A549 (cell line): ENCODE results near the gene TRPM5. TPM values are rescaled to one million over a fixed set of nuclear protein-coding genes. Genes with fewer than 3 reads are reported as not detected.

Experiments
- ATAC-seq, 2 experiments: fragments of 200-7000 bp in 1 of 2; fragments of >200 bp in 1 of 2; cut with Nextera tagmentation in 1 of 2; cut with Tn5 transposase in 1 of 2; 3 replicates each; pipeline versions ENCODE4 v1.8.0 to v1.9.1; 2018 to 2020; ENCODE audit warnings: mild to moderate bottlenecking in 1 of 2, moderate library complexity in 1 of 2
- CTCF ChIA-PET: fragments of 300-600 bp; sonication (Branson Sonifier 250); formaldehyde crosslinking; extraction: SDS; loops from one replicate; lab custom pipeline; 2021; ENCODE audit warnings: antibody characterized with exemption, inconsistent platforms; lab: Yijun Ruan, JAX
- POLR2A ChIA-PET: fragments of 350-600 bp; formaldehyde crosslinking; extraction: SDS; loops from one replicate; lab custom pipeline; 2021; ENCODE audit warnings: antibody characterized with exemption, inconsistent platforms; lab: Yijun Ruan, JAX
- DNase-seq, 2 experiments: peaks; one replicate each; pipeline versions ENCODE4 v3.0.0 to v3.0.0-alpha.2; 2011 to 2016; ENCODE audit warnings: low read depth in 1 of 2, low spot score in 1 of 2
- FAIRE-seq: peaks from 2 replicates; lab custom pipeline; 2011; peaks lifted over from hg19 to GRCh38; lab: Jason Lieb, UNC
- H3K27ac ChIP-seq, 2 experiments: fragments of >200 bp; sonication (Bioruptor Twin); formaldehyde crosslinking; 3 replicates each; pipeline ENCODE4 v1.5.1; 2016 to 2017
- H3K4me1 ChIP-seq: fragments of >200 bp; sonication (Bioruptor Twin); formaldehyde crosslinking; 3 replicates; pipeline ENCODE4 v1.6.1; 2016
- H3K4me2 ChIP-seq: fragments of >200 bp; sonication (Bioruptor Twin); formaldehyde crosslinking; 3 replicates; pipeline ENCODE4 v1.6.1; 2016
- H3K4me3 ChIP-seq: fragments of >200 bp; sonication (Bioruptor Twin); formaldehyde crosslinking; 3 replicates; pipeline ENCODE4 v1.5.1; 2016
- H3K9me3 ChIP-seq: fragments of >200 bp; sonication (Bioruptor Twin); formaldehyde crosslinking; 3 replicates; pipeline ENCODE4 v1.6.1; 2016
- ATOH8 ChIP-seq: fragments of 250-450 bp; sonication (Bioruptor Pico); IDR thresholded peaks from 2 replicates; pipeline ENCODE4 v1.5.0; 2020; ENCODE audit warnings: low read depth, mild to moderate bottlenecking, moderate library complexity
- BCL3 ChIP-seq: fragments of >200 bp; sonication (Bioruptor Twin); formaldehyde crosslinking; IDR thresholded peaks from 3 replicates; pipeline ENCODE4 v1.6.1; 2016
- BHLHE40 ChIP-seq: IDR thresholded peaks from 2 replicates; pipeline ENCODE4 v1.6.1; 2012; ENCODE audit warnings: low read depth, low read length, inconsistent platforms
- CEBPB ChIP-seq, 2 experiments: fragments of >200 bp in 1 of 2; sonication (Bioruptor Twin) in 1 of 2; formaldehyde crosslinking in 1 of 2; IDR thresholded peaks; 2 replicates each; pipeline ENCODE4 v1.6.1; 2012 to 2016
- CHD4 ChIP-seq: fragments of 200-600 bp; sonication (generic); IDR thresholded peaks from 2 replicates; pipeline ENCODE4 v1.6.1; 2016; ENCODE audit warnings: antibody characterized with exemption, mild to moderate bottlenecking, borderline replicate concordance
- EHF ChIP-seq: fragments of 250-450 bp; sonication (Bioruptor Pico); IDR thresholded peaks from 2 replicates; pipeline ENCODE4 v1.5.0; 2020; ENCODE audit warnings: mild to moderate bottlenecking
- EP300 ChIP-seq, 2 experiments: fragments of >200 bp; sonication (Bioruptor Twin); formaldehyde crosslinking; IDR thresholded peaks; 2 replicates in 1 of 2; 3 replicates in 1 of 2; pipeline ENCODE4 v1.6.1; 2016 to 2017
- GATA3 ChIP-seq: IDR thresholded peaks from 2 replicates; pipeline ENCODE4 v1.6.1; 2012; ENCODE audit warnings: borderline replicate concordance
- HES2 ChIP-seq: fragments of >200 bp; sonication (Bioruptor Twin); formaldehyde crosslinking; IDR thresholded peaks from 2 replicates; pipeline ENCODE4 v1.6.1; 2016
- HEYL ChIP-seq: fragments of 250-450 bp; sonication (Bioruptor Pico); IDR thresholded peaks from 2 replicates; pipeline ENCODE4 v1.8.0; 2021; ENCODE audit warnings: mild to moderate bottlenecking, moderate library complexity
- HOXA7 ChIP-seq: fragments of 250-450 bp; sonication (Bioruptor Pico); IDR thresholded peaks from 2 replicates; pipeline ENCODE4 v1.5.0; 2020; ENCODE audit warnings: mild to moderate bottlenecking, moderate library complexity
- HOXB5 ChIP-seq: fragments of 250-450 bp; sonication (Bioruptor Pico); IDR thresholded peaks from 2 replicates; pipeline ENCODE4 v1.5.0; 2020; ENCODE audit warnings: mild to moderate bottlenecking, moderate library complexity
- JUN ChIP-seq, 2 experiments: fragments of >200 bp; sonication (Bioruptor Twin); formaldehyde crosslinking; IDR thresholded peaks; 2 replicates in 1 of 2; 3 replicates in 1 of 2; pipeline ENCODE4 v1.6.1; 2016 to 2017
- KDM1A ChIP-seq: fragments of 200-600 bp; sonication (generic); IDR thresholded peaks from 2 replicates; pipeline ENCODE4 v1.6.1; 2016; ENCODE audit warnings: low read depth, mild to moderate bottlenecking
- MAFK ChIP-seq: fragments of 450-650 bp; IDR thresholded peaks from 2 replicates; pipeline ENCODE4 v1.6.1; 2014; ENCODE audit not compliant: partially characterized antibody
- MYC ChIP-seq: IDR thresholded peaks from 2 replicates; pipeline ENCODE4 v1.6.1; 2012; ENCODE audit warnings: mild to moderate bottlenecking, inconsistent platforms, low read length, improper control_type of control experiment, borderline replicate concordance
- NR3C1 ChIP-seq: fragments of >200 bp; sonication (Bioruptor Twin); formaldehyde crosslinking; IDR thresholded peaks from 3 replicates; pipeline ENCODE4 v1.6.1; 2017
- POLR2AphosphoS2 ChIP-seq: conservative IDR thresholded peaks from 2 replicates; pipeline ENCODE4 v1.6.1; 2012; ENCODE audit warnings: low read length, improper control_type of control experiment, inconsistent platforms
- RAD21 ChIP-seq, 2 experiments: fragments of >200 bp in 1 of 2; sonication (Bioruptor Twin) in 1 of 2; formaldehyde crosslinking in 1 of 2; IDR thresholded peaks in 1 of 2; conservative IDR thresholded peaks in 1 of 2; 2 replicates in 1 of 2; 3 replicates in 1 of 2; pipeline ENCODE4 v1.6.1; 2012 to 2018; ENCODE audit warnings: inconsistent platforms in 1 of 2
- RARB ChIP-seq: fragments of 250-450 bp; sonication (Bioruptor Pico); IDR thresholded peaks from 2 replicates; pipeline ENCODE4 v1.8.0; 2021; ENCODE audit warnings: mild to moderate bottlenecking, moderate library complexity
- RCOR1 ChIP-seq: fragments of 150-350 bp; IDR thresholded peaks from 2 replicates; pipeline ENCODE4 v1.6.1; 2014; ENCODE audit warnings: antibody characterized with exemption, low read length, low read depth
- RFX5 ChIP-seq: fragments of 450-650 bp; IDR thresholded peaks from 2 replicates; pipeline ENCODE4 v1.7.1; 2014; ENCODE audit warnings: antibody characterized with exemption, mild to moderate bottlenecking, moderate library complexity
- SMC3 ChIP-seq: fragments of >200 bp; sonication (Bioruptor Twin); formaldehyde crosslinking; IDR thresholded peaks from 3 replicates; pipeline ENCODE4 v1.6.1; 2018; ENCODE audit warnings: inconsistent platforms
- TP53 ChIP-seq: fragments of 250-450 bp; sonication (Bioruptor Pico); IDR thresholded peaks from 2 replicates; pipeline ENCODE4 v1.5.0; 2021; ENCODE audit warnings: mild to moderate bottlenecking, moderate library complexity
- ZFP36 ChIP-seq: fragments of 450-650 bp; IDR thresholded peaks from 2 replicates; pipeline ENCODE4 v1.6.1; 2014; ENCODE audit warnings: borderline replicate concordance; ENCODE audit not compliant: partially characterized antibody
- ZSCAN20 ChIP-seq: fragments of 250-450 bp; sonication (Bioruptor Pico); IDR thresholded peaks from 2 replicates; pipeline ENCODE4 v1.8.0; 2022; ENCODE audit warnings: mild to moderate bottlenecking, moderate library complexity
- WGBS: methylation state at CpG from one replicate; pipeline ENCODE4 v1.1.6; 2017; ENCODE audit errors: missing lambda C conversion rate; 5-methylcytosine and 5-hydroxymethylcytosine counted together
- polyA plus RNA-seq, 4 experiments: library from polyadenylated mRNA; depleted of rRNA in 3 of 4; stranded (reverse); fragments of >200 nt; fragmentation: RNase III in 1 of 4; extraction: RNeasy Plus Mini Kit Qiagen cat#74134 plus additional on column Dnase treatment in 1 of 4; gene quantifications; 2 replicates in 3 of 4; 3 replicates in 1 of 4; pipeline ENCODE4 v1.2.3, GENCODE V29; 2011 to 2017
- TF ChIP-seq, protein P1 (sequence below): fragments of 450-650 bp; IDR thresholded peaks from 2 replicates; pipeline ENCODE4 v1.6.1; 2014; ENCODE audit warnings: antibody characterized with exemption

Gene TRPM5
- polyA plus RNA-seq, 2 of the 4 experiments (the other 2 are of a cell fraction), result not detected

DNA sequence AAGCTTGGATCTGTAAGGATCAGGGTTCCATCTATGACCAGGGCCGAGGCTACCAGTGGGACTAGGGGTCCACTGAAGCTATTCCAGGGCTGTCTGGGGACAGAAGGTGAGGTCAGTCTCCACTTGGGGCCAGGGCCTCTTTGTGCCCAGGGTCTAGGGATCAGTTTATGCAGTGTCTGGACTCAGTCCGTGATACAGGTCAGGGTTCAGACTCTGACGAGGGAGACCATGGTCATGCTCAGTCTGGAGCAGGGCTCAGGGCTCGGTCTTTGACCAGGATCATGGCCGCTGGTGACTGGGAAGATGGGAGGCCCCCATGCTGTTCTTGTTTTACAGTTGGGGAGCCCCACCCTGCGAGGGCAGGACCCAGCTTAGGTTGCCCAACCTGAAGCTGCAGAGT lies 32.0 kb downstream of the TRPM5 start:
- TF ChIP-seq RAD21 (conservative IDR thresholded peaks at IDR 0.05 in 1 of 2, IDR thresholded peaks at IDR 0.05 in 1 of 2) (no peak), BHLHE40 (no peak), RCOR1 (no peak), RFX5 (no peak), HOXA7 (CRISPR knock-in tag) (no peak), RARB (CRISPR knock-in tag) (no peak), KDM1A (no peak), CEBPB (IDR thresholded peaks at IDR 0.05) (no peak), MYC (no peak), HOXB5 (CRISPR knock-in tag) (no peak), POLR2AphosphoS2 (no peak), HEYL (CRISPR knock-in tag) (no peak), EHF (no peak), CHD4 (no peak), EP300 (IDR thresholded peaks at IDR 0.05) (no peak), GATA3 (no peak), HES2 (no peak), ZSCAN20 (CRISPR knock-in tag) (no peak), JUN (IDR thresholded peaks at IDR 0.05) (no peak)
- Histone ChIP-seq H3K4me3 (no peak overlapping the region), H3K4me1 (no peaks in the 10 kb centered on the region), H3K27ac (no peak overlapping the region), H3K4me2 (no peak overlapping the region), H3K9me3 (no peaks in the 10 kb centered on the region)
- DNase-seq, result no peak
- POLR2A ChIA-PET, result no interaction called here
- no peak for FAIRE-seq
- ATAC-seq, result no peak
- CTCF ChIA-PET, result interaction anchor here (0.8 to 31.0 kb wide), 4 partner anchors 8 to 219 kb away, joined by 3 to 903 read pairs (median 118); partner anchors contain the start of genes C11orf21, TSPAN32 and TSSC4
- 64% methylated on average over 5 of the region's 6 CpGs for WGBS

DNA sequence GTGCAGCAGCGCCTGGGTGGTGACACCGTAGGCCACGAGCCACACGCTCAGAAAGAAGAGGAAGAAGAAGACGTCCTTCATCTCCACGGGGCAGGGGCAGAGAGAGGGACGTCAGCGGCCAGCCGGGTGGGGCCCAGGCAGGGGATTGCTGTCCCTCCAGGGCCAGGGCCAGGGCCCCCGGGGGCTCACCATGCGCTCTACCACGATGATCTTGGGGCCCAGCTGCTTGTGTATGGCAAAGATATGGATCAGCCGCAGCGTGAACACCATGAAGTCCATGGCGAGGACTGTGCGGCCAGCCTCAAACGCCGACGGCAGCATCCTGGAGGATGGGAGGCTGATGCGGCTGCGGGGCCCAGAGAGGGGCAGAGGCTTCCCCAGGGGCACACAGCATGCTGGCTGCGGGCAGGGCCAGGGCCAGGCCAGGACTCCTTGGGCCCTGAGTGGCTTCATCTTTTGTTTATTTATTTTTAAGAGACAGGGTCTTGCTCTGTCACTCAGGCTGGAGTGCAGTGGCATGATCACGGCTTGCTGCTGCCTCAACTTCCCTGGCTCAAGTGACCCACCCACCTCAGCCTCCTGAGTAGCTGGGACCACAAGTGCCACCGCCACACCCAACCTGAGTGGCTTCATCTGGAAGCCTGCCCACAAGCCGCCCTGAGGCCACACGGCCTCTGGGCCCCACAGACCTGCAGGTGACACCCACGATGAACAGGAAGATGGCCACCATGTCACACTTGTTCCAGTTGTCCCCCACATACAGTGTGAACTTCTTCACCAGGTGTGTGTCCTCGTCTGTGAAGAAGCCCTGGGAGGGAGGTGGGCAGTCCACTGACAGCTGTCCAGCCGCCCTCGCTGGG lies 32.6 kb downstream of the TRPM5 start:
- ChIA-PET POLR2A (no interaction called here), CTCF (interaction anchor here (0.6 to 31.0 kb wide), 5 partner anchors 9 to 214 kb away, joined by 3 to 903 read pairs (median 10); partner anchors contain the start of genes C11orf21, TSPAN32 and TSSC4)
- no peak overlapping the region for H3K4me2 ChIP-seq
- no peak for ATAC-seq
- no peak overlapping the region for H3K27ac ChIP-seq
- no peak for TF ChIP-seq ZSCAN20 (CRISPR knock-in tag)
- TF ChIP-seq ATOH8 (CRISPR knock-in tag), result no peak
- no peak for TF ChIP-seq SMC3
- TF ChIP-seq, all 56 proteins: peak for 0
- no peak for FAIRE-seq
- Histone ChIP-seq H3K9me3 (no peaks in the 10 kb centered on the region), H3K4me1 (no peaks in the 10 kb centered on the region), H3K4me3 (no peak overlapping the region)
- 74% methylated on average over 23 of the region's 30 CpGs for whole genome bisulfite sequencing
- DNase-seq, result no peak

- ATAC-seq (no peak), DNase-seq (no peak), FAIRE-seq (no peak)
- no peaks in the 10 kb centered on the region for H3K9me3 ChIP-seq
- WGBS, result 49% methylated on average over 4 of the region's 9 CpGs
- CTCF ChIA-PET, result interaction anchor here (0.5 to 31.0 kb wide), 6 partner anchors 10 to 479 kb away, joined by 3 to 903 read pairs (median 7); partner anchors contain the start of genes C11orf21 and TSPAN32
- no peaks in the 10 kb centered on the region for H3K4me1 ChIP-seq
- no peak overlapping the region for H3K4me2 ChIP-seq
- POLR2A ChIA-PET, result no interaction called here
- no peak overlapping the region for H3K4me3 ChIP-seq
- H3K27ac ChIP-seq, result no peak overlapping the region
- no peak for TF ChIP-seq ZFP36
- no peak for TF ChIP-seq GATA3
- TF ChIP-seq JUN (IDR thresholded peaks at IDR 0.05), result no peak
- TF ChIP-seq TP53 (CRISPR knock-in tag), result no peak
- TF ChIP-seq, protein P1, sequence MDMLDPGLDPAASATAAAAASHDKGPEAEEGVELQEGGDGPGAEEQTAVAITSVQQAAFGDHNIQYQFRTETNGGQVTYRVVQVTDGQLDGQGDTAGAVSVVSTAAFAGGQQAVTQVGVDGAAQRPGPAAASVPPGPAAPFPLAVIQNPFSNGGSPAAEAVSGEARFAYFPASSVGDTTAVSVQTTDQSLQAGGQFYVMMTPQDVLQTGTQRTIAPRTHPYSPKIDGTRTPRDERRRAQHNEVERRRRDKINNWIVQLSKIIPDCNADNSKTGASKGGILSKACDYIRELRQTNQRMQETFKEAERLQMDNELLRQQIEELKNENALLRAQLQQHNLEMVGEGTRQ, result no peak
- TF ChIP-seq NR3C1, result no peak
- no peak for TF ChIP-seq POLR2AphosphoS2
- no peak for TF ChIP-seq MAFK
- TF ChIP-seq BCL3, result no peak
Observed at GRCh38 chr11:2410616-2411015, 33.7 kb downstream of the TRPM5 start.
